Neutrophil (primary cell): ENCODE measurements around the gene METTL15.

Source experiments
- H3K27ac ChIP-seq: fragments of 200-600 bp; sonication (generic); 2 replicates; pipeline ENCODE4 v1.5.1; 2016; ENCODE audit warnings: mild to moderate bottlenecking, moderate library complexity
- H3K27me3 ChIP-seq: fragments of 200-600 bp; sonication (generic); 2 replicates; pipeline ENCODE4 v1.6.0; 2016; ENCODE audit warnings: mild to moderate bottlenecking
- H3K36me3 ChIP-seq: fragments of 200-600 bp; sonication (generic); 2 replicates; pipeline ENCODE4 v1.5.1; 2017
- H3K4me1 ChIP-seq, 2 experiments: fragments of 200-600 bp in 1 of 2; sonication (generic) in 1 of 2; 1 replicate in 1 of 2; 2 replicates in 1 of 2; pipeline versions ENCODE4 v1.5.1 to v1.6.1; 2013 to 2016; ENCODE audit warnings: low read depth in 1 of 2, low read length in 1 of 2, mild to moderate bottlenecking in 1 of 2, moderate library complexity in 1 of 2; ENCODE audit not compliant: control insufficient read depth in 1 of 2, insufficient read depth in 1 of 2
- H3K4me3 ChIP-seq, 2 experiments: fragments of 200-600 bp in 1 of 2; sonication (generic) in 1 of 2; 1 replicate in 1 of 2; 2 replicates in 1 of 2; pipeline ENCODE4 v1.5.1; 2013 to 2016; ENCODE audit warnings: low read depth in 1 of 2, low read length in 1 of 2, mild to moderate bottlenecking in 1 of 2, moderate library complexity in 1 of 2
- H3K9me3 ChIP-seq: fragments of 200-600 bp; sonication (generic); 2 replicates; pipeline ENCODE4 v1.5.1; 2016
- TF ChIP-seq, protein P1 (sequence below): fragments of 200-600 bp; sonication (generic); IDR thresholded peaks from 2 replicates; pipeline ENCODE4 v1.5.1; 2016; ENCODE audit warnings: antibody characterized with exemption

METTL15 gene

DNA sequence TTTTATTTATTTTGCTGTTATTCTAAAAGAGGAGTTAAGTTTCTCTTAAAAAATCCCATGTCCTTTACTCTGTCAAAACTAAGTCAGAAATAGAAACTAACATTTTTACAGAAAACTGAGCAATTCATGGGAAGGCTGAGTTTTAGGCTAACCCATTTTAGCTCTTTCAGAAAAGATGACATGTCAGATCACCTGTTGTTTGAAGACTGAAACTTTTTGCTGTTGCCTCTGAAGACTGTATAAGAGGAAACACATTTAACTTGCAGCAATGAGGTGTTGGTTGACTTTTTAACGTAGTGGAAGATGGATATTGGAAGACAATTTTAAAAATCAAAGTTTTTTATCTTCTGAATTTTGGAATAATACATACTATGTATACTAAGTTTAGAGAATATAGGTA is 115.4 kb downstream of the METTL15 start:
- no peak overlapping the region for H3K27ac ChIP-seq
- TF ChIP-seq, protein P1, sequence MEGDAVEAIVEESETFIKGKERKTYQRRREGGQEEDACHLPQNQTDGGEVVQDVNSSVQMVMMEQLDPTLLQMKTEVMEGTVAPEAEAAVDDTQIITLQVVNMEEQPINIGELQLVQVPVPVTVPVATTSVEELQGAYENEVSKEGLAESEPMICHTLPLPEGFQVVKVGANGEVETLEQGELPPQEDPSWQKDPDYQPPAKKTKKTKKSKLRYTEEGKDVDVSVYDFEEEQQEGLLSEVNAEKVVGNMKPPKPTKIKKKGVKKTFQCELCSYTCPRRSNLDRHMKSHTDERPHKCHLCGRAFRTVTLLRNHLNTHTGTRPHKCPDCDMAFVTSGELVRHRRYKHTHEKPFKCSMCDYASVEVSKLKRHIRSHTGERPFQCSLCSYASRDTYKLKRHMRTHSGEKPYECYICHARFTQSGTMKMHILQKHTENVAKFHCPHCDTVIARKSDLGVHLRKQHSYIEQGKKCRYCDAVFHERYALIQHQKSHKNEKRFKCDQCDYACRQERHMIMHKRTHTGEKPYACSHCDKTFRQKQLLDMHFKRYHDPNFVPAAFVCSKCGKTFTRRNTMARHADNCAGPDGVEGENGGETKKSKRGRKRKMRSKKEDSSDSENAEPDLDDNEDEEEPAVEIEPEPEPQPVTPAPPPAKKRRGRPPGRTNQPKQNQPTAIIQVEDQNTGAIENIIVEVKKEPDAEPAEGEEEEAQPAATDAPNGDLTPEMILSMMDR: no peak
- H3K4me1 ChIP-seq: no peaks in the 10 kb centered on the region
- H3K36me3 ChIP-seq: no peaks in the 10 kb centered on the region
- no peaks in the 10 kb centered on the region for H3K9me3 ChIP-seq
- H3K27me3 ChIP-seq: no peaks in the 10 kb centered on the region
- no peak overlapping the region for H3K4me3 ChIP-seq

DNA sequence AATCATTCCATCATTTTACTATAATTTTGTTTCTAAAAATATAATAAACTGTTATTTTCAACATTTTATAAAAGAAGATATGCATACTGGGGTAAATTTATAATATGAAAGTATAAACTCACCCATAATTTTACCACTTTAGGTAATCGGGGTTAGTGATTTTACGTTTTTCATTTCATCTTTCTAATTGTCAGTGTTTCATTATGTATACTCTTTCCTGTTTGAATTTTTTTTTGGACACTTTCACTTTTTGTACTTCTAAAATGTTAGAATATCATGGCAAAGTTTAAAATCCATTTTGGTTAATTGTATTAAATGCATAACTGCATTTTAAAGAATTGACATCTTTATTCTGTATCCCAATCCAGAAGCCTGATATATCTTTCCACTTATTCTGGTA is 115.8 kb downstream of the METTL15 start:
- H3K27ac ChIP-seq: no peak overlapping the region
- no peaks in the 10 kb centered on the region for H3K27me3 ChIP-seq
- H3K9me3 ChIP-seq: no peaks in the 10 kb centered on the region
- TF ChIP-seq, protein P1: no peak
- H3K36me3 ChIP-seq: no peaks in the 10 kb centered on the region
- no peak overlapping the region for H3K4me3 ChIP-seq
- H3K4me1 ChIP-seq: no peaks in the 10 kb centered on the region

DNA sequence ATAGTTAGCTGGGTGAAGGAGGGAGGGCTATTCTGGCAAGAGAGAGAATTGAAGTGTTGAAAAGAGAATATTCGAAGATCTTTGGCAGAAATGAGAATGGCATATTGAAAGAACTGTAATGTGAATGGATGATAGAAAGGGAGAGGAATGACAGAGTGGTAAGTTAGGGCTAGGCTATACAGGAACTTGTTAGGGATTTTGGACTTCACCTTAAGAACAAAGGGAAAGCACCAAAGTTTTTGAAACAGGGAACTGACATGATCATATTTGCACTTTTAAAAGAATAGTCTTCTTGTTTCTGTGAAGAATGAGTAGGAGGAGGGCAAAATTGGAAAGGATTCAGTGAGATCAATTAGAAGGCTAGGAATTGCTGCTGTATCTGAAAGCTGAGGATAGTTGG is 119.3 kb downstream of the METTL15 start:
- H3K36me3 ChIP-seq: no peaks in the 10 kb centered on the region
- H3K9me3 ChIP-seq: no peaks in the 10 kb centered on the region
- H3K27me3 ChIP-seq: no peaks in the 10 kb centered on the region
- TF ChIP-seq, protein P1: no peak
- no peaks in the 10 kb centered on the region for H3K4me1 ChIP-seq
- no peak overlapping the region for H3K4me3 ChIP-seq
- H3K27ac ChIP-seq: no peak overlapping the region

DNA sequence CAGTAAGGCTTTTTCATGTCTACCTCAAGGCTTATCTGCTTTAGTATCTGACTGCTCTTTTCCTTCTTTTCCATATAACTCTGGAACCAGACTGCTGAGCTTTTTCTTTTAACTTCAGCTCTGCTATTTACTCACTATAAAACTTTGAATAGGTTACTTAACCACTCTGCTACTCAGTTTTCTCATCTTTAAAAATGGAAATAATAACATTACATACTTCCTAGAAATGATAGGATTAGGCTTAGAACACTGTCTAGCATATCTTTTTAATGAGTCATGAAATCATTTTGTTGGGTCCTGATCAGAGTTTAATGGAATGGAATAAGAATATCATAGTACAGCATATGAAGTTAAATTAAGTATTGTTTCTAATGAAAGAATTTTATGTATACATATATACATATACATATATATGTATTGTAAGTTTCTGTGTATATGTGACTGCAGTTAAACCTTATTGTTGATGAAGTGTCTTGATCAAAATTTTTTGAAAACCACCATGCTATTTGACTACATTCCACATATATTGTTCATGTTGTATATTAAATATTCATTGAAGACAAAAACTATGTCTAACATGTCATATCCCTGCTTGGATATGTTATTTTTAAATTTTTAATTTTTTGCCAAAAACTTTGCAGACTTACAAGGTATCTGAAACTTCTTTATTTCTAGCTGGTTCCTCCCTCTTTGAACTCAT is 120.2 kb downstream of the METTL15 start:
- H3K27ac ChIP-seq: no peak overlapping the region

DNA sequence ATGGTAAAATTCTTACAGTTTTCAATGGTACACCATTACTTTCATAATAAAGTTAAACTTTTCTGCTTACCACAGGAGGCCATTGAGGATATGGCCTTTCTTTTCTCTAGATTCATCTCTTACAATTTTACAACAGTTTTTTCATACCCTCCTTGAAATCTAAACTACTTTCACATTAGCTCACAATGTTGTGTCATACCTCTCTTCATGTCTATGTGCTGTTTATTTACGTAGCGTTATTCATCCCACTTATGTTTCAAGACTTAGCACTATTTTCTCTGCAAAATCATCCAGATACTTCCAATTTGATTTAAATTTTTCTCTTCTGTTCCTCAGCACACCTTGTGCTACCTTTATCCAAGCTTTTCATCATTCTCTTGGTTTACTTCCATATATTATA is 123.3 kb downstream of the METTL15 start:
- H3K36me3 ChIP-seq: no peaks in the 10 kb centered on the region
- TF ChIP-seq, protein P1: no peak
- H3K27me3 ChIP-seq: no peaks in the 10 kb centered on the region
- no peak overlapping the region for H3K27ac ChIP-seq
- H3K4me1 ChIP-seq: no peaks in the 10 kb centered on the region
- H3K9me3 ChIP-seq: no peaks in the 10 kb centered on the region
- no peak overlapping the region for H3K4me3 ChIP-seq

More for the DNA sequence above, 120.2 kb downstream of the METTL15 start:
- no peaks in the 10 kb centered on the region for H3K36me3 ChIP-seq
- no peak overlapping the region for H3K4me3 ChIP-seq
- no peaks in the 10 kb centered on the region for H3K9me3 ChIP-seq
- no peaks in the 10 kb centered on the region for H3K4me1 ChIP-seq
- TF ChIP-seq, protein P1: no peak
- H3K27me3 ChIP-seq: no peaks in the 10 kb centered on the region
